ENCODE results near the gene SUGCT.

Gene SUGCT

DNA sequence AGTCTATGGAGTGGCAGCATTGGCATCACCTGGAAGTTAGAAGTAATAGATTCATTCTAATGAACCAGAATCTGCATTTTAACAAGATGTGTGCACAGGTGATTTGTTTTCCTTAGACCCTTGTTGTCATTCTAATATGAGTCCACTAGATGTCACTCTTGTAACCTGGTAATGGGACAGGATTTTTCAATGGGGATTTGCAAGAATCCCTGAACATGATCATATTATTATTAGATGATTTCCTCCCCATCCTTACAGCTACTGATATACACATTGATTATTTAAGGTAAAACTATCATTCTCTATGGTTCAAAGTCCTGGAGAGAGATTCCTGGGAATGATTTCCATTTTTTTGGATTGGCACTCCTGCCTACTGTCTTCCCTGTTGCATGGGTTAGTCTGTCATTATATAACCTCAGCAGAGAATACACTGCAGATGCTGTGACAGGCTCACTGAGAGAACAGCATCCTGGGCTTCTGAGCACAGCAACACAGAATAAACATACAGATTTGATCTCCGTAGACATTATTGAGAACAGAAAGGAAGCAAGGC, 194.9 kb downstream of the SUGCT start:
- no peak for DNase-seq (ENCODE audit: low read depth)

DNA sequence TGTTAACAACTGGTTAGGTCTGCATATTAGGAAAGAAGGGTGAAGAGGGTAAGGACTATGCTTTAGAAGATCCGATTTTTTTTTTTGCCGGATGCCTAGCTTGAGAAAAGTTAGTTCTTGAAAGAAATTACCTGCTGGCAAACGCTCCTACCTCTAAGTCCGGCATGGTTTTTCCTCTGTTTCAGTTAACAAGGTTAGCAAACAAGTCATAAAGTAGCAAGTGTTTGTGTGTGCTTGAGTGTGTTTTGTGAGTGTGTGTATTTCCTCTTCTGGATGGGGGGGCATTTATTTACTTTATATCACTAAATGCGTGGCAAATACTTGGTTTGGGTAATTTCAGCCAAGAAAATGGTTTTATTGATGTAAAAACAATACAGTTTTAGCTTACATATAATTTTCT, 195.6 kb downstream of the SUGCT start:
- no peak for DNase-seq (ENCODE audit: low read depth)

DNA sequence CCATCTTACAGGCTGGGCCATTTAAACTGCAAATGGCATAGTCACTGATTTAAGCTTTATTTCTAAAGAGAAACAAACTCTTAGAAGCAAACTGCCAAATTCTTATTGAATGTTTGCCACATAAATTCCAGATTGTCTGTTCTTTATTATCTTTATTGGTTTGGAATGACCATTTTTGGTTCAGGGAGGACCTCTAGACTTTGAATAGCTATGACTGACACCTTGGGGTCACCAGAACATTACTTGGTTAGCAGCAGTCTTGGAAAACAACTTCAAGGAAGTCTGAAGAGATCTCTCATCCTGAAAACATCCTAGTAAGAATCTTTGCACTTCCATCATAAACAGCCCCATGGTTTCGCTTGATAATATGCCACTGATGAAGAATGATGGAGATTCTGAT, 197.1 kb downstream of the SUGCT start:
- no peak for DNase-seq (ENCODE audit: low read depth)

DNA sequence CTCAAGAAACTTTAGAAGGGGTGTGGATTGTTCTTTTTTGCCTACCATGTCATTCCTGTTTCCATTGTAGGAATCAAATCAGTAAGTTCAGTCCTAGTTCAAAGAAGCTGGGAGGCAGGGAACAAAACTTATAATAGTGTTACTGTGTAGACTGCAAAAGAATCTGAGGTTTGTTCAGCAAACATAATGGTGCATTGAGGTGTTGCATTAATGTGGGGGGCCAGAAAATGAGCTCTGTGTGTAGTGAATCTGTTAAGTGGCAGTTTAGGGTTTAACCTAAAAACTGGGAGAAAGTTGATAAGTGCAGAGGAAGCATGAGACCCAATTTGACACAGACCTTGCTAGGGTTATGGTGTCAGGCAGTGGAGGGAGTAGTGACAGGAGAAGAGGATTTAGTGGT, 197.7 kb downstream of the SUGCT start:
- DNase-seq (ENCODE audit: low read depth): no peak

DNA sequence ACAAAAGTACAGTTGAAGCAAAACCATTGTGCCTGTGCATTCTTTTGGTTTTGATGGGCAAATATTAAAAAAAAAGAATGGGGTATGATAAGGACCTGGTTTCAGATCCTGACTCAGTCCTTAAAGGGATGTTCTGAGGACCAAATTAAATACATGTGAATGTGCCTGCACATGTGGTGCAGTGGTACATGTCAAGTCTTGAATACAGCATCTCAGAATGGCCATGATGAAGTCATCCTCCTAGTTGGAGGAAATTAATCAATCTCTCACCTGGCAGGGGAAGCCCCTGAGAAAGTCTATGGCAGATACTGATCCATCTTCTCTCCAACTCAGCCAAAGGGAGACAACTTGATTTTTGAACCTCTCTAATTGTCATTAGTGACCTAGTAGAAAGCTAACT, 207.0 kb downstream of the SUGCT start:
- DNase-seq (ENCODE audit: low read depth): no peak

DNA sequence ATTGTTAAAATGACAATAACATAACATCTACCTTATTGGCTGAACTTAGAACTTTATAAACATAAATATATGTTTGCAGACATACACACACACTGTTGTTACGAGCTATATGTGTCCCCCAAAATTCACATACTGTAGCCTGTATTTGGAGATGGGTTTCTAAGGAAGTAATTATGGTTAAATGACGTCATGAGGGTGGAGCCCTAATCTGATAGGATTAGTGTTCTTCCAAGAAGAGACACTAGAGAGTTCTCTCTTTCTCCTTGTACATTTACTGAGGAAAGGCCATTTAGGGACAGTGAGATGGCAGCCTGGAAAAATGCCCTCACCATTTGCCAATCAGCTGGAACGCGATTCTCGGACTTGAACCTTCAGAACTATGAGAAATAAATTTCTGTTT, 211.7 kb downstream of the SUGCT start:
- no peak for DNase-seq (ENCODE audit: low read depth)

DNA sequence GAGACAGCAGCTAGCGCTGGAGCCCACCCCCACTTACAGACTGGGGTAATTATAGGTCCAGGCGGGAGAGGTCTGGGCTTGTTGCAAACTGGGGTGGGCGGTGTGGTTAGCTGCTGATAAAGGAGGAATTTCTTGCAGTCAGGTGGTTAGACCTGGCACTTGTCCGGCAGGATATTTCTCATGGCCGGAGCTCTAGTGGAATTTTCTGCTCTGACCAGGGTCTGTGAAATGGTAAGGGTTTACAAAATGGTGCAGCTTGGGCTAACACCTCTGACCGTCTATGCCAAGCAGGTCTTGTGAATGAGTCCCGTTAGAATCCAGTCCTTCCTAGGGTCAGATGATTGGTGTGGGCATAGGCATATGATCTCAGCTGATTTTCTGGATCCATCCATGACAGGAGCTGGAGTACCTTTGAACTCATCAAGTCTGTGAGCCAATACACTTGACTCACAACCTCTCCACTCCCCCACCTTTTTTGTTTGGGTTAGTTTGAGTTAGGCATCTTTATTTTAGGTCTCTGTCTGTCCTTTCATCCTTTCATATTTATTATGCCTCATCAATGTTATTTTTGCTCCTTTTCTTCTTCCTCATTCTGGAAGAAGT, 213.4 kb downstream of the SUGCT start:
- no peak for DNase-seq (ENCODE audit: low read depth)

DNA sequence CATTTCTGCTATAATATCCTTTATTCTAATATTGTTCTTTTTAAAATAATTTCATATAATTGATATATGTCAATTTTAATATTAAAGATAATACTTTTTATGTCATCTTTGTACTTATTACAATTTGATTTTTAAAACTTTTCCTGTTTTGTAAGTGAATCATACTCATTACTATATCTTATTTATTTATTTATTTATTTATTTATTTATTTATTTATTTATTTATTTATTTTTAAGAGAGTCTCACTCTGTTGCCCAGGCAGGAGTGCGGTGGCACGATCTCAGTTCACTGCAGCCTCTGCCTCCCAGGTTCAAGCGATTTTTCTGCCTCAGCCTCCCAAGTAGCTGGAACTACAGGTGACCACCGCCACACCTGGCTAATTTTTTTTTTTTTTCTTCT, 215.3 kb downstream of the SUGCT start:
- DNase-seq (ENCODE audit: low read depth): no peak

DNA sequence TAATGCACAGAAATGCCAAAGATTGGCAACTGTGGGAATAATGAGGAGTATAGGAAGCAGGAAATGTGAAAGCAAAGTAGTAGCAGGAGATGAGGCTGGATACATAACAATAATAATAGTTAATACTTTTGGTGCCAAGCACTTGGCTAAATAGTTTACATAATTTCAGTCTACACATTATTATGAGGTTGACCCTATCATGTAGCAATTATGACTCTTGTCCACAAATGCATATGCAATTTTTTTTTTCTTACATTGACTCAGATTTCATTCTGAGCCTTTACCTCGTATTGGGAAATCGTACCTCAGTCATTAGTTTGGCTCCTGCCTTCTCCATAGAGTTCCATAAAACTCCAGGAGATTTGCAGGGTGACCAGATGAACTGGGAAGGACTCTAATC, 219.9 kb downstream of the SUGCT start:
- DNase-seq (ENCODE audit: low read depth): no peak

DNA sequence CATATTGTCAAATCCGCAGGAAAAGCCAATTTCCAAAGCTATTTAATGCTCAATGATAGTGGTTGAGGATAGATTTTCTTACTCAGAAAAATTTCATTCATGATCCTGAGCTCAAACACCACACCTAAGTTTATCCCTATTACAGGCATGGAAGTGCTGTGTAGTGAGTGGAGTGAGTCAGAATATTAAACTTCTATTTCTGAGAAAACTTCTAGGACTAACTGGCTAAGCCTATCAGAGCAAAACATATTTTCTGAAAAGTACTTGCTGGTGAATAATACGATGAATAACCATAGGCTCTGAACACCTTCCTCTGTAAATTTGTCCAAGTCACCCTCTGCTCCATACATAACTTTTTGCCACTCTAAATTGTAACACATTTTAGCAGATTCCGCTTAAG, 221.5 kb downstream of the SUGCT start:
- DNase-seq (ENCODE audit: low read depth): no peak

DNA sequence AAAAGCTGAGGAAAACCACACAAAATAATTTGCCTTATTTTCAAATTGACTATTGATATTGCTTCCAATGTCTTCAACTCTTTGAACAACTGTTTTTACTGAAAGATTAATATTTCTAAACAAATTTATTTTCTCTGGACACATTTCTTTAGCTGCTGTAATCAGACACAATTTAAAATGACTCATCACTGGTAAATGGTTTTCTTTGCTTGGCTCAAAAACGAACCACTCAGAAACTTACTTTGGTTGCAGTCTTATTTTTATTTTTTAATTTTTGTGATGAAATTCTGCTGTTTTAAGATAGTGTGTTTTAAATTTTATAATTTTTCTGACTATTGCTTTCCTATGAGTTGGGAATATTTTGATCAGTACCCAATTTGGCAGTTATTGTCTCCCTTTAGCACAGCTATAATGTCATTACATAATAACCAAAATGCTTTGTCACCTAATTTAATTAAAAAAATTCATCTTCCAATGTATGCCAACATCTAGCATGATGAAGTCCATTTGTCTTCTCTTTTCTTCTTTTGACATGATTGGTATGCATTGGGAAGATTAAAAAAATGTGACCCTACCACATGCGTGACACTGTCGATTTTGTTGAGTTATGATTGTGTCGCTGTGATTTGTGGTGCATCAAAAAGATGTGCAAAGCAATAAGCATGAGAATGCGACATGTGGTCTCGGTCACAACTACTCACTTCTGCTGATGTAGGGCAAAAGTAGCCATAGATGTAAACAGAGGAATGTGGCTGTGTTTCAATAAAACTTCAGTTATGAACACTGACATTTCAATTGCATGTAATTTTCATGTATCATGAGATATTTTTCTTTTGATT, 222.3 kb downstream of the SUGCT start:
- no peak for DNase-seq (ENCODE audit: low read depth)

DNA sequence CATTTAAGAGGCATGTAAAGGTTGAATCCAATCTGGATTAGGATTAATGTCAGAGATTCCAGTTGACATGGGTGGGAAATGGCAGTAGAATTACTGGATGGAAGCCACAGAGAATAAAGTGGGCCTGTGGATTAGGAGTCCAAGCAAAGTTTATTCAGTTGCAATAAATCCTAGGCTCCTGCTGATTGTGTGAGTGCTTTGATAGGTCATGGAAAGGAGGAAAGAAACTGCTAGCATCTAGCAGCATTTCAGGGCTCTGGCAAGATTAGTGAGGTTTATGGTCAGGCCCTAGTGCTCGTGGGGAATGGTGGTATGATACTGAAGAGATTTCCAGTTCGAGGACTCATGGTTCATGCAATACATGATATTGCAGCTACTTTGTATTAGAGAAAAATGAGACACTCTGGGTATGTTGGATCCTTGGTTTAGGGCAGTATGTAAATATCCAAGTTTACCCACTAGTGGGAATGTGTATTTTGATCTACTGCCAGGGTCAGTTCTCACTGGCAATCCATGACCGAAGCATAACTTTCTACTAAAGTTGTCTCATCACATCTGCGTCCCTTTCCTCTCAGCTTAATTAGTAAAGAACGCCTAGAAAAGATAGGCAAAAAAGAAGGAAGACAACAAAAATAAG, 235.0 kb downstream of the SUGCT start:
- DNase-seq (ENCODE audit: low read depth): no peak

DNA sequence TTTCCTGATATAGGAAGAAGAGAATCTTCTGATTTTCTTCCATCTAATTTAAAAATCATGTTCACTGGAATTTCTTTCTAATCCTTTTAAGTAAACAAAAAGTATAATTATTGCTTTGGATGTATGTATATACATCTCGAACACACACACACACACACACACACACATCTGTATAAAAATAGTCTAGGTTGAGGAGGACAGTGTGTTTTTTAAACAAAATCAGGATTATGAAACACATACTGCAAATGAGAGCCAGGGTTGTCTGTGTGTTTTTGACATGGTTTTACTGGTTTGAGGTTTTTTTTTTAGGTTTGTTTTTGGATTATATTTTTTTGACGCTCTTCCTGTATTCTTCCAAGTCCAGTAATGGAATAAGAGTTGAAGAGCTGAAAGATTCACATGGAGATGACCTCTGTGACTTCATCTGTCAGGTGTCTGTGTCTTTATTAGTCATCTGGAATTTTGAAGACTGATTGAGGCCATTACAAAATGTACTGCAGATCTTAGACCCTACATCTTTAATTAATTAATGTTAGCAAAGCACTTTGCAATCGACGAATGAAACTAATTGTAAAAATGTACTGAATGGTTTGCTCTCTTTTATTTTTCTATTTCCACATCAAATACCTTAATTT, 237.1 kb downstream of the SUGCT start:
- DNase-seq (ENCODE audit: low read depth): no peak

DNA sequence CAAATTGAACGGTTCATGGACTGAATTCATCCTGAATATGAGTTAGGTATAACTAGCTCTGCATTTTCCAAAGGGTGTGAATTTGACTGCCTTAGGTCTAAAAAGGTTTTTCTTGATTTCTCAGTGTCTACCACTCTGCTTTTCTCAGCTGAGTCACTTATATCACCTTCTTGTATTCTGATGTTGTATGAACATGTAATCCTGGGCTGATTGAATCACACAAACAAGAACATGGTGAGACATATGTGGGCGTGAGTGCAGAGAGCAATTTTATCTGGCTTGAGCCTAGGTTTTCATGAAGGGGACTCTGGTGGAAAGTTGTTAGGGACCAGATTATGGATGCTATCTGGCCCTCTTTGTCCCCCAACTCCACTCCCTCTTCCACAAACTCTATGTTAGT, 239.8 kb downstream of the SUGCT start:
- DNase-seq (ENCODE audit: low read depth): no peak

DNA sequence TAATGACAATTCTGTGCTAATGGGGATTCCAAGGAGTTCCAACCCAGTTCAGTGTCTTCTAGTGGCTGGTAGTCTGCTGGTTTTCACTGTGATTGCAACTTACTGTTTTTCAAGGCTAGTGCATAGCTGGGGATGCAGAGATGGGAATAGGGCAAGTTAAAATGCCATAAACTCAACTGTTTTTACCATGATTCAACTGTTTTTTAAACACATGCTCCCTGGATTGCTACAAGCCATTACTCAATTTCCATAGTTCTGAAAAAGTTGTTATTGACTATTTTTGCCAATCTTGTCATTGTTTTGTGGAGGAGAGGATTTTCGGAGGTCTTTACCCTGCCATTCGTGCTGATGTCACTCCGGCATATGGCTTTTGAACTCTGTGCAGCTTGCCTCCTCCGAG, 245.3 kb downstream of the SUGCT start:
- no peak for DNase-seq (ENCODE audit: low read depth)

DNA sequence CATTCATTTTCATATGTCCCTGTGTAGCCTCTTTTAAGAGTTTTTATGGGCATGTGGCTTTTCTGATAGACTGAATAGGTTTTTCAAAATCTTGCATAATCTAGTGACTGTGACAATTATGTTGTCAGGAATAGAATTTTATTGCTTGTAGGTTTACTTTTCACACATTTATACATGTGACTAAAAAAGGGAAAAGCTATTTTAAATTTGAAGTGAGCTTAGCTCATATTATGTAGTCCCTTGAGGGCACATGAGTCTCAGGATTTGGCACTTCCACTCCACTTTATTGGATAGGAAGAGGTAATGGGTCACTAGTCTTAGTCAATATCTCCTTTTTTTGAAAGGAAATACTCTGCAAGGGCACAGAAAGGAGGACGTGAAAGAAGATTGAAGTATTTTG, 247.3 kb downstream of the SUGCT start:
- no peak for DNase-seq (ENCODE audit: low read depth)

DNA sequence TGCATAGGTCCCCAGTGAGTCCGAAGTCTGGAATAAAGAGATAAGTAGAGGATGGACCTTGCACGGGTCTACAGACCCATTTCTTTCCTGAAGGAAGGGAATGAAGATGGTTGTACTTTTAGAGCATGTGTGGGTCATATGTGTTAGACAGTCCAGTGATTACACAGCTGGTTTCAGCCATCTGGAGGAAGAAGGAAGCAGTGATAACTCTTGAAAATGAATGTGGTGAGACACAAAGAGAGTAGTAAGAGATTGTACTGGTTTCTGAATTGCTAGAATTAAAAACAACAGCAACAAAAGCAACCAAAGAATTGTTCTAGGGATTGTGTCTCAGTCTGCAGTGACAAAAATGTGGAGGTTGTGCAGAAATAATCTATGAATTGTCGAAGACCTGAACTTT, 258.9 kb downstream of the SUGCT start:
- DNase-seq (ENCODE audit: low read depth): no peak

DNA sequence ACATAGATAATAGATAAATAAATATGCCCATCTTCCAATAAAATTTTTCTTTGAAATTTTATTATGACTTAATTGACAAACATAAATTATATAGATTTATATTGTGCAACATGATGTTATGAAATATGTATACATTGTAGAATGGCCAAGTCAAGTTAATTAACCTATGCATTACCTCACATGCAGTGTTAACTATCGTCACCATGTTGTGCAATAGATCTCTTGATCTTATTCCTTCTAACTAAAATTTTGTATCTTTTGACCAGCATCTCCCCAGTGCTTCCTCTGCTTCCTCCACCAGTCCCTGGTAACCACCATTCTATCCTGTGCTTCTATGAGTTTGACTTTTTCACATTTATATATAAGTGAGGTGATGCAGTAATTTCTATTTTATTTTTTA, 259.6 kb downstream of the SUGCT start:
- no peak for DNase-seq (ENCODE audit: low read depth)

DNA sequence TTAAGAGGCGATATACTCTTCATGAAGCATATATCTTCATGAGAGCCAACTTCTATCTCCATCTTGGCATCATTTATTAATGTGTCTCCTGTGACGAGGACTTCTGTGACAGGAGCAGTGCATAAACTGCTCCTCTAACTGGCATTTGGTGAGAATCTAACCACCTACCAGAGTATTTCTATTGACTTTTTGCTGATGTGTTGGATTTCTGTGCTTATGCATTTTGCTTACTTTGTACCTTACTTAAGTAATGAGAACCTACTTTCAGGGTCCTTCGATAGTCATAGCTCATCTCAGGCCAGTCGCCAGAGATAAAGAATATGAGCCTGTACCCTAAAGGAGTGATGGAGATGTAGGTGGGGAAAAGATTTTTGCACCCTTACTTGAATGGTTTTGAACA, 265.7 kb downstream of the SUGCT start:
- no peak for DNase-seq (ENCODE audit: low read depth)

DNA sequence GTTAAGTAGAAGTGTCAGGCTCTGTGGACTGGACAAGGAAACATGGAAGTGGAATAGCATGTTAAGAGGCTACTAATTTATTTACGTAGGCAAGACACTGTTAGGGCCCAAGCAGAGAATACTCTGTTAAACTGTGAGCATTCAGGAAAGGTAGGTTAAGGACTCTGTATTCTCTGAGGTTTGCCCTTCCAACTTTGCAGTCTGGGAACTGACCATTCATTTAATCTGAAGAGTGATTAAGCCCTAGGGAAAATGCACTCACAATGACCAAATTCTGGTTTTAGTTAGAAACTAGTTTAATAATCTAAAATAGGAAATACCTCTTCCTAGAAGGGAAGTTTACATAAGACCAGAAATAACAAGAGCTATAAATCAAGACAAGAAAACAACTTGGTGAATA, 266.6 kb downstream of the SUGCT start:
- DNase-seq (ENCODE audit: low read depth): no peak

DNA sequence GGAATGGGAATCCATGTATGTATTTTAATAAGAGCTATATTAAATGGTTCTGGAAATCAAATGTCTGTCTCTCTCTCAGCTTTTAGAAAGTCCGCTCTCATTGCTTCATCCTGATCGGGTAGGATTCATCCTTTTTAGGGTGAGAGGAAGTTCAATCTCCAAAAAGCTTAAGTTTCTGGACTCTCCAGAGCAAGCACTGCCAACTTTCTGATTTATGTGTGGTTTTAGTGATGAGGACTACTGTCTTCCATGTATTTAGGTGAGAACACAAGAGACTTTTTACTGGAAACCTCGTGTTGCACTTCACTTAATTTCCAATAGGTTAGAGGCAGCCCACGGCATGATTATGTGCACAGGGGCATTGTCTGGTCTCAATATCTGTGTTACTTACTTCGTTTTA, 267.9 kb downstream of the SUGCT start:
- no peak for DNase-seq (ENCODE audit: low read depth)

DNA sequence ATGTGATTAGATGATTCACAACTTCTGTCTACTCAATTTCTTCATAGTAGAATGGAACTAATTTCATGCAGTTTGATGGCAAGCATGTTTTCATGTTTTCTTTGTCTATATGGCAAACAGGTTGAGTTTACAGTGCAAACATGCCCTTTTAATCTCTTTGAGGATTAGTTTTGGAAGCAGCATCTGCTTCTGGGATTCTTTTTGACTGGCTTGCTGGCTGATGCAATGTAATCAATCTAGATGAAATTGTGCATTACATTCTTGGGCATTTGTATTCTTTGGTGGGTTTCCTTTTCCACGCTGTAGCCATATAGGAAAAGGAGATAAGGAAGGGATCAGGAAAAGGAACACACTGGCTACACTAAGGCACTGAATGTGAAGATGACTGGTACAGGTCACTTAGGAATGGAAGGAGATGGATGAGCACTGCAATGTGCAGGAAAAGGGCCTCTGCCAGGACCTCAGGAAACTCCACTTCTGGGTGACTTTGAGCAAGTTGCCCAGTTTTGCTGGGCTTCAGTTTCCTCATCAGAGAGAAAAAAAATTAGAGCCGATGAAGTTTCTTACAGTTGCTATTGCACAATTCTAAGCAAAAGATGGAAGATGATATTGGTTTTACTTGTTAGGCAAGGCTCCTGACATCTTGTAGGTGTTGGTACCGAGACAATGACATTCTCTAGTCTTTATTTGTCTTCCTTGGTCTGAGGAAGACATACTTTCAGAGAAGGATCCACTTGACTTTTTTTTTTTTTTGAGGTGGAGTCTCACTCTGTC, 269.1 kb downstream of the SUGCT start:
- no peak for DNase-seq (ENCODE audit: low read depth)

Data from GM04503 (cell line).